ENCODE results near the gene OR10X1.

DNA sequence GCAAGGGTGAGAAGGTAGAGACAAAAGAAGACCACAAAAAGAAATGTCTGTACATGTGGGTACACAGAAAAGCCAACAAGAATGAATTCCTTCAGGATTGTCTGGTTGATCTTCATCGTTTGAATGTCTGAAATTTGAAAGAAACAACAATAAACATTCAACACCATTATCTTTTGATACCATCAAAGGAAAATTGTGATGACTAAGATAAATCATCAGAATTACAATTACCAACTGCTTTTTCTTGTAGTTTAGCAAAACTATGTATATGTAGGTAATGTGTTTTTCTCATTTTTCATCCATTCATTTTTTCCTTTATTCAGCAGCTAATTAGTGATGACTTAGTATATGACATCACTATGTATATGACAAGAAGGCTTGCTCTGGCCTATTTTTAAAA lies at the start of gene OR10X1:
- TF ChIP-seq, protein P1, sequence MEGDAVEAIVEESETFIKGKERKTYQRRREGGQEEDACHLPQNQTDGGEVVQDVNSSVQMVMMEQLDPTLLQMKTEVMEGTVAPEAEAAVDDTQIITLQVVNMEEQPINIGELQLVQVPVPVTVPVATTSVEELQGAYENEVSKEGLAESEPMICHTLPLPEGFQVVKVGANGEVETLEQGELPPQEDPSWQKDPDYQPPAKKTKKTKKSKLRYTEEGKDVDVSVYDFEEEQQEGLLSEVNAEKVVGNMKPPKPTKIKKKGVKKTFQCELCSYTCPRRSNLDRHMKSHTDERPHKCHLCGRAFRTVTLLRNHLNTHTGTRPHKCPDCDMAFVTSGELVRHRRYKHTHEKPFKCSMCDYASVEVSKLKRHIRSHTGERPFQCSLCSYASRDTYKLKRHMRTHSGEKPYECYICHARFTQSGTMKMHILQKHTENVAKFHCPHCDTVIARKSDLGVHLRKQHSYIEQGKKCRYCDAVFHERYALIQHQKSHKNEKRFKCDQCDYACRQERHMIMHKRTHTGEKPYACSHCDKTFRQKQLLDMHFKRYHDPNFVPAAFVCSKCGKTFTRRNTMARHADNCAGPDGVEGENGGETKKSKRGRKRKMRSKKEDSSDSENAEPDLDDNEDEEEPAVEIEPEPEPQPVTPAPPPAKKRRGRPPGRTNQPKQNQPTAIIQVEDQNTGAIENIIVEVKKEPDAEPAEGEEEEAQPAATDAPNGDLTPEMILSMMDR (IDR thresholded peaks at IDR 0.05; ENCODE audit: borderline replicate concordance, extremely low read depth, low read length, poor library complexity, severe bottlenecking): no peak
- no peak for TF ChIP-seq EZH2 (IDR thresholded peaks at IDR 0.05; ENCODE audit: borderline replicate concordance, low read depth, low read length, severe bottlenecking)
